Measurements from ENCODE around the gene PODXL2. TPM values are rescaled to one million over a fixed set of nuclear protein-coding genes. Genes with fewer than 3 reads are reported as not detected.

The PODXL2 gene
- total and polyA plus RNA-seq, 2 of the 8 experiments (the other 6 are each of a cell fraction or from before 2014, with no cell fraction given): 27.6 to 31.6 TPM

- WGBS, 2 experiments (ENCODE audit: extremely low coverage in 1 of 2, insufficient coverage in 1 of 2, insufficient read length in 1 of 2, insufficient replicate concordance in 2 of 2, low coverage in 1 of 2, low lambda C conversion rate in 2 of 2, missing lambda C conversion rate in 1 of 2): 81% methylated on average over 2 of the region's 2 CpGs; no CpG with 5 or more reads in 1 of the 2 experiments
- no peak overlapping the region for H3K18ac ChIP-seq (ENCODE audit: extremely low read depth, low read length)
- TF ChIP-seq CREB1 (IDR thresholded peaks at IDR 0.05) (no peak), NRF1 (IDR thresholded peaks at IDR 0.05; ENCODE audit: low read depth, low read length) (no peak), SP2 (IDR thresholded peaks at IDR 0.05; ENCODE audit: low read length) (no peak), PHF8 (conservative IDR thresholded peaks at IDR 0.05; ENCODE audit: low read depth, low read length) (no peak), SIRT6 (IDR thresholded peaks at IDR 0.05; ENCODE audit: low read length) (no peak), RBBP5 (IDR thresholded peaks at IDR 0.05; ENCODE audit: borderline replicate concordance, low read depth, low read length) (no peak), MAFK (IDR thresholded peaks at IDR 0.05; ENCODE audit: low read depth, low read length) (no peak), CTBP2 (IDR thresholded peaks at IDR 0.05; ENCODE audit: borderline replicate concordance, insufficient read depth, insufficient read length, low read length) (no peak), RXRA (IDR thresholded peaks at IDR 0.05; ENCODE audit: insufficient read depth, low read depth, low read length) (no peak), GABPA (IDR thresholded peaks at IDR 0.05; ENCODE audit: borderline replicate concordance, insufficient read depth, low read length) (no peak), E2F6 (IDR thresholded peaks at IDR 0.05) (no peak), SIN3A (conservative IDR thresholded peaks at IDR 0.05 in 1 of 2, IDR thresholded peaks at IDR 0.05 in 1 of 2; ENCODE audit: low read depth in 1 of 2, low read length in 2 of 2) (no peak), BACH1 (IDR thresholded peaks at IDR 0.05; ENCODE audit: low read length) (no peak), ASH2L (IDR thresholded peaks at IDR 0.05; ENCODE audit: low read length) (no peak)
Measured at GRCh38 chr3:127625821-127626220, 3.2 kb upstream of the PODXL2 start.

More at GRCh38 chr3:127625821-127626220, 3.2 kb upstream of the PODXL2 start:
- no peak overlapping the region for H2BK120ac ChIP-seq (replicated peaks; ENCODE audit: low read depth, low read length)
- peaks cover 13 to 34% (median 29%) of the 10 kb centered on the region in 4 experiments for H3K27me3 ChIP-seq (replicated peaks in 1 of 4; ENCODE audit: control insufficient read depth in 3 of 4, extremely low read depth in 1 of 4, insufficient read depth in 3 of 4, low read length in 3 of 4)
- H4K8ac ChIP-seq (ENCODE audit: extremely low read depth, insufficient read depth, low read length): no peak overlapping the region
- ChIA-PET CTCF (ENCODE audit: partially characterized antibody) (interaction anchor here (1.3 kb wide), 1 partner anchor 50 kb away, joined by 4 read pairs; no protein-coding TSS in a partner anchor), POLR2A (ENCODE audit: partially characterized antibody) (interaction anchor here (1.8 to 8.6 kb wide), 4 partner anchors 10 to 28 kb away, joined by 6 to 71 read pairs (median 8); partner anchors contain the start of gene MCM2)
- H3K9me3 ChIP-seq (ENCODE audit: insufficient read depth in 2 of 2, low read depth in 1 of 2, low read length in 1 of 2): peaks cover 7 to 9% of the 10 kb centered on the region in 2 experiments
- H3K56ac ChIP-seq (replicated peaks; ENCODE audit: insufficient read length, low read depth, low read length): no peak overlapping the region
- no peak overlapping the region for H4K91ac ChIP-seq (replicated peaks; ENCODE audit: insufficient read length, low read length)
- H3K9ac ChIP-seq (replicated peaks in 1 of 4; ENCODE audit: extremely low read depth in 1 of 4, low read depth in 3 of 4, low read length in 3 of 4): no peak overlapping the region; a peak in 1 of 7 replicates
- peaks cover 10 to 15% of the 10 kb centered on the region in 2 experiments for H4K20me1 ChIP-seq (replicated peaks in 1 of 2; ENCODE audit: control insufficient read depth in 1 of 2, insufficient read depth in 2 of 2, low read length in 2 of 2)
- no peak overlapping the region for H2AK5ac ChIP-seq (ENCODE audit: low read depth, low read length)
- H3K4me1 ChIP-seq (replicated peaks in 1 of 4; ENCODE audit: control insufficient read depth in 3 of 4, insufficient read depth in 4 of 4, low read length in 3 of 4): peaks cover 0 to 7% (median 3%) of the 10 kb centered on the region in 4 experiments; a peak in 5 of 7 replicates
- no peak overlapping the region for H3K4me2 ChIP-seq (ENCODE audit: insufficient read depth in 1 of 2, low read depth in 2 of 2, low read length in 2 of 2)
- H3K23me2 ChIP-seq (ENCODE audit: low read depth, low read length): peaks cover 3% of the 10 kb centered on the region; the same call in 1 of the 2 replicates
- H2BK5ac ChIP-seq (ENCODE audit: low read depth, low read length): no peak overlapping the region
- H3K4ac ChIP-seq (replicated peaks; ENCODE audit: insufficient read length, low read depth, low read length): no peak overlapping the region
- FAIRE-seq: no peak
- no peak overlapping the region for H2BK20ac ChIP-seq (ENCODE audit: low read length)
- no peak overlapping the region for H2BK15ac ChIP-seq (ENCODE audit: low read length)
- no peak overlapping the region for H3K4me3 ChIP-seq (ENCODE audit: extremely low read depth in 1 of 4, insufficient read depth in 2 of 4, low read depth in 3 of 4, low read length in 4 of 4)
- no peaks in the 10 kb centered on the region for H3K79me1 ChIP-seq (ENCODE audit: low read depth, low read length)
- no peak overlapping the region for H4K5ac ChIP-seq (ENCODE audit: insufficient read length, low read depth, low read length)
- H2AFZ ChIP-seq (ENCODE audit: low read length): no peak overlapping the region
- no peak overlapping the region for H3K23ac ChIP-seq (ENCODE audit: insufficient read length)
- no peak overlapping the region for H2BK12ac ChIP-seq (ENCODE audit: low read depth, low read length)
- DNase-seq (ENCODE audit: low read depth in 1 of 2, low spot score in 2 of 2): no peak
- no peaks in the 10 kb centered on the region for H3K79me2 ChIP-seq (ENCODE audit: control insufficient read depth in 1 of 2, insufficient read depth in 2 of 2, low read length in 2 of 2)
- H3K36me3 ChIP-seq (ENCODE audit: control insufficient read depth in 2 of 4, insufficient read depth in 4 of 4, low read length in 3 of 4): peaks cover 15 to 23% (median 17%) of the 10 kb centered on the region in 4 experiments; a peak in 7 of 8 replicates
- no peak overlapping the region for H3K27ac ChIP-seq (ENCODE audit: low read depth, low read length)
- H3K14ac ChIP-seq (ENCODE audit: insufficient read length): no peak overlapping the region

All from H1 (cell line).